GM20000 (cell line): ENCODE results near the gene PCNA.

Experiments
- DNase-seq: peaks from one replicate; pipeline ENCODE4 v3.0.0; 2012; ENCODE audit warnings: low spot score
- TF ChIP-seq, protein P1 (sequence below): IDR thresholded peaks from 2 replicates; pipeline ENCODE4 v1.5.1; 2012; ENCODE audit warnings: mild to moderate bottlenecking, control low read depth; ENCODE audit errors: extremely low read depth, missing control alignments

Gene PCNA

GRCh38 chr20:5156675-5157448 is 37.1 kb upstream of the PCNA start:
- no peak for DNase-seq
- TF ChIP-seq, protein P1, sequence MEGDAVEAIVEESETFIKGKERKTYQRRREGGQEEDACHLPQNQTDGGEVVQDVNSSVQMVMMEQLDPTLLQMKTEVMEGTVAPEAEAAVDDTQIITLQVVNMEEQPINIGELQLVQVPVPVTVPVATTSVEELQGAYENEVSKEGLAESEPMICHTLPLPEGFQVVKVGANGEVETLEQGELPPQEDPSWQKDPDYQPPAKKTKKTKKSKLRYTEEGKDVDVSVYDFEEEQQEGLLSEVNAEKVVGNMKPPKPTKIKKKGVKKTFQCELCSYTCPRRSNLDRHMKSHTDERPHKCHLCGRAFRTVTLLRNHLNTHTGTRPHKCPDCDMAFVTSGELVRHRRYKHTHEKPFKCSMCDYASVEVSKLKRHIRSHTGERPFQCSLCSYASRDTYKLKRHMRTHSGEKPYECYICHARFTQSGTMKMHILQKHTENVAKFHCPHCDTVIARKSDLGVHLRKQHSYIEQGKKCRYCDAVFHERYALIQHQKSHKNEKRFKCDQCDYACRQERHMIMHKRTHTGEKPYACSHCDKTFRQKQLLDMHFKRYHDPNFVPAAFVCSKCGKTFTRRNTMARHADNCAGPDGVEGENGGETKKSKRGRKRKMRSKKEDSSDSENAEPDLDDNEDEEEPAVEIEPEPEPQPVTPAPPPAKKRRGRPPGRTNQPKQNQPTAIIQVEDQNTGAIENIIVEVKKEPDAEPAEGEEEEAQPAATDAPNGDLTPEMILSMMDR: no peak

DNA sequence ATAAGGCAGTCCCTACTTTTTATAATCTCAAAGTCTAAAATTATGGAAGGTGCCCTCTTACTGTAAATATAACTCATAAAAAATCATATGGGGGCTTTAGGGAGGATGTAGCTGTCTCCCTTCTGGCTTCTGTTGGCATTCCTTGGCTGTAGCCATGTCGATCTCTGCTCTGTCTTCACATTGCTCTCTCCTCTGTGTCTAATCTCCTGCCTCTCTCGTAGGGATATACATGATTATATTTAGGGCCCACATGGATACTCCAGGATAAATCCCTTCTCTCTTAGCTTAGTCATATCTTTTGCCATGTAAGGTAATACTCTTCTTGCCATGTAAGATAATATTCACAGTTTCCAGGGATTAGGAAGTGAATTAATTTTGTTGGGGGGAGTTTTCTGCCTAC is 35.6 kb upstream of the PCNA start:
- TF ChIP-seq, protein P1: no peak

DNA sequence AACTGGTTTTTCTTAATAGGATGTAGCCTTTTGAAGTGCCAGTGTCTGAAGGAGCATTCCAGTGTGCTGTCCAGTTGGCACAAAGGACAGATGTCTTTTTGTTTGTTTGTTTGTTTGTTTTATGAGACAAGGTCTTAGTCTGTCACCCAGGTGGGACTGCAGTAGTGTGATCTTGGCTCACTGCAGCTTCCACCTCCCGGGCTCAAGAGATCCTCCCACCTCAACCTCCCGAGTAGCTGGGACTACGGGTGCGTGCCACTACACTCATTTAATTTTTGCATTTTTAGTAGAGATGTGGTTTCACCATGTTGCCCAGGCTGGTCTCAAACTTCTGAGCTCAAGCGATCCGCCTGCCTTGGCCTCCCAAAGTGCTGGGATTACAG is 34.8 kb upstream of the PCNA start:
- DNase-seq: no peak

More for the DNA sequence above, 35.6 kb upstream of the PCNA start:
- no peak for DNase-seq

DNA sequence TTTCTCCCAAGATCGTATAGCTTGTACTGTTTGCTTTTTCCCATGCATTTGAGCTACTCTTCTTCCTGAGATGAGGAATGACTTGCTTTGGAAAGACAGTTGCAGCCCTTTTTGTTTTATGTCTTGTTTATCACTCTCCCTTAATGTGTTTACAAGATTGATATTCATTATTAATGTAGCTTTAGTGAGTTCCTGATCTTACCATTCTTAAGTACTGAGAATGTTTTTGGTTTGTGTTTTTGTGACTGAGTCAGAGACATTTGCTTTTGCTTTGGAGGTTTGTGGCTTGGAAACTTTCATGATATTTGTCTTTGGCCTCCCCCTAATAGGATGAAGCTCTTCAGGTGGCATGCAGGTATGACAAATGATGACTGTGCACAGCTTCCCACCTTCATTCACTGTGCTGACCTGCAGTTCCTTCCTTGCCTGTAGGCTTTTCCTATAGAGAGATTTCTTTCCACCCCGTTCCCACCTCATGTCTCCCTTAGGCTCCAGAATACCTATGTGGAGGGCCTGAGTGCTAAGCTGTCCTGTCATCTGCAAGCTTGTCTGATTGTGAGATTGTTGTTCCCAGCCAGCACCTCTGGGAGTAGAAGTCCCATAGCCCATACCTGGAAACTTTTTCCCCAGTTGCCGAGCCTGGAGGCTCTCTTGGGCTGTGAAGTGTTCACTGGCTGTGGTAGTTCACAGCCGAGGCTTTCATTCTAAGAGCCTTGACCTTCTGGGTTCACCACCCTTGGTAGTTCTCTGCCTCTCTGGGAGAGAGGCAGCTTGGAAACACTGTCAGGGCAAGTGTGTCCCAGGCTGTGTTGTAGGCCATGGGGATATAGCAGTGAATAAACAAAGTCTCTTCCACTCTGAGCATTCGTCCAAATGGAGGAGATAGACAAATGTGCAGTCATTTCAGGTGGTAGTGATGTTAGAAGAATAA is 34.1 kb upstream of the PCNA start:
- DNase-seq: no peak
- TF ChIP-seq, protein P1: no peak

More for the DNA sequence above, 34.8 kb upstream of the PCNA start:
- TF ChIP-seq, protein P1: no peak

DNA sequence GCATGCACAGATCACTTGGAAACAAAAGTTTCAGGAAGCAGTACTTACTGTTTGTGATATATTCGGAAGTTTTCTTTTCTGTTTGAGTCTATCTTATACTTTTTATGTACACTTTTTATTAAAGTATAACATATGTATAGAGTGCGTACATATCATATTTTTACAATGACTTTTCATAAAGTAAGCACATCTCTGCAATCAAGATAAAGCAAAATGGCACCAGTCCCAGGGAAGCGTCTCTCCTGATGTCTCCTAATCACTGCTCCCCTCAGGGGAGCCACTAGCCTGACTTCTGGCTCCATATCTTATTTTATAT is 33.4 kb upstream of the PCNA start:
- no peak for DNase-seq
- TF ChIP-seq, protein P1: no peak

DNA sequence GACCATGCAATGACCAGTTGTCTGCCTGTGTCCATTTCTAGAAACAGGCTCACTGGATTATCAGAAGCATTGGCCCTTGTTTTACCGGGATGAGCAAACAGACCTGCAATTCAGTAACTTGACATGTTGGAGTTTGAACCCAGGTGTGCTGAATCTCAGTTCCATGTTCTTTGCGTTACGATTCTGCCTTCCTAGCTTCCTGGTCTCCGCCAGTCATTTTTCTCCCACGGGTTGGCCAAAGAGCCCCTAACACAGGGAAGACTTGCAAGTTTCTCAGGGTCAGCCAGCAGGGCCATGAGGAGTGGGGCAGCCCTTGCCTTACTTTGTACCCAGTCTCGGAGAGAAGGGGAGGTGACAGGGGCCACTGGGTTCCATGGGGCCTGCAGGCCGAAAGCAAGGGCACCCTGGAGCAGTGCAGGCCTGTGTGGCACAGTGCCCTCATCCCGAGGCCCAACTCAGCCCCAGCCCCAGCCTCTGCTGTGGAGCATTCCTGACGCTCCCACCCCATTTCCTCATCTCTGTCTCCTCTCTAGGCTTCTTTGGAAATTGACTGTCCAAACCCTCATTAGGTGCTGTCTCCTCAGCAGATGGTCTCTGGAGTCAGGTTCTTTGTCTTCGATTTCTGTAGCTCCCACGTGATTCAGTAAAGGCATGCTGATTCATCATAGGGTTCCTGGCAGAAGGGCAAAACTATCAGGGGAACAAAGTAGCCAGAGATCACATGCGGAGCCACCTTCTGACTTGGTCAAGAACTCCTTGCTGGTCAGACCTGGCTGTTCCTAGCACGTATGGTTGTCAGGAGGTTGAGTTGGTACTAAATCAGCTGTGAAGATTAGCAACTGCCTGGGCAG is 30.7 kb upstream of the PCNA start:
- TF ChIP-seq, protein P1: no peak
- DNase-seq: no peak
